Central memory CD8-positive, alpha-beta T cell (primary cell): ENCODE data around the gene CORO1C.

Experiments used
- ATAC-seq: fragments of 150-1000 bp; cut with Tn5 transposase; replicated peaks from 2 replicates; pipeline ENCODE4 v1.10.0; 2022; ENCODE audit warnings: mild to moderate bottlenecking, moderate FRiP score, moderate number of reproducible peaks; ENCODE audit not compliant: poor library complexity, severe bottlenecking; ENCODE audit errors: extremely low read depth
- DNase-seq, 2 donors: peaks; one replicate each; pipeline ENCODE4 v3.0.0; 2021; ENCODE audit warnings: low spot score in 2 of 2
- H3K27ac Mint-ChIP-seq: one replicate; pipeline ENCODE4 v1.8.0; 2022; ENCODE audit warnings: low read depth, mild to moderate bottlenecking, moderate library complexity, mixed read lengths
- H3K27me3 Mint-ChIP-seq: one replicate; pipeline ENCODE4 v1.8.0; 2022; ENCODE audit warnings: mixed read lengths
- H3K36me3 Mint-ChIP-seq: one replicate; pipeline ENCODE4 v1.8.0; 2022; ENCODE audit warnings: mild to moderate bottlenecking, moderate library complexity, mixed read lengths; ENCODE audit not compliant: insufficient read depth
- H3K4me1 Mint-ChIP-seq: one replicate; pipeline ENCODE4 v1.8.0; 2022; ENCODE audit warnings: mixed read lengths
- H3K4me3 Mint-ChIP-seq: one replicate; pipeline ENCODE4 v1.8.0; 2022; ENCODE audit warnings: mild to moderate bottlenecking, moderate library complexity, mixed read lengths
- H3K9me3 Mint-ChIP-seq: one replicate; pipeline ENCODE4 v1.8.0; 2022; ENCODE audit warnings: mixed read lengths

CORO1C gene

GRCh38 chr12:108653082-108653516 lies 78.2 kb downstream of the CORO1C start:
- Mint-ChIP-seq H3K4me3 (no peak overlapping the region), H3K27ac (no peak overlapping the region), H3K36me3 (peaks cover 7% of the 10 kb centered on the region), H3K9me3 (no peaks in the 10 kb centered on the region), H3K27me3 (no peaks in the 10 kb centered on the region), H3K4me1 (no peaks in the 10 kb centered on the region)
- ATAC-seq (no peak), DNase-seq (no peak)

GRCh38 chr12:108650083-108650482 lies 81.2 kb downstream of the CORO1C start:
- Mint-ChIP-seq H3K36me3 (peaks cover 7% of the 10 kb centered on the region), H3K9me3 (no peaks in the 10 kb centered on the region), H3K4me1 (peaks cover 10% of the 10 kb centered on the region), H3K27ac (no peak overlapping the region), H3K4me3 (no peak overlapping the region), H3K27me3 (no peaks in the 10 kb centered on the region)
- DNase-seq (no peak), ATAC-seq (no peak)

GRCh38 chr12:108649669-108650068 lies 81.6 kb downstream of the CORO1C start:
- Mint-ChIP-seq H3K4me1 (peaks cover 10% of the 10 kb centered on the region), H3K27me3 (no peaks in the 10 kb centered on the region), H3K36me3 (peaks cover 7% of the 10 kb centered on the region), H3K27ac (no peak overlapping the region), H3K4me3 (no peak overlapping the region), H3K9me3 (no peaks in the 10 kb centered on the region)
- ATAC-seq (no peak), DNase-seq (no peak)

- H3K27ac Mint-ChIP-seq, result no peak overlapping the region
- no peak for ATAC-seq
These were observed 82.2 kb downstream of the CORO1C start for GRCh38 chr12:108649126-108649525.

GRCh38 chr12:108648371-108648770 lies 82.9 kb downstream of the CORO1C start:
- H3K9me3 Mint-ChIP-seq, result no peaks in the 10 kb centered on the region
- no peak overlapping the region for H3K4me3 Mint-ChIP-seq
- no peak for ATAC-seq
- H3K27ac Mint-ChIP-seq, result no peak overlapping the region
- H3K27me3 Mint-ChIP-seq, result no peaks in the 10 kb centered on the region
- DNase-seq, result no peak
- H3K36me3 Mint-ChIP-seq, result peaks cover 7% of the 10 kb centered on the region
- H3K4me1 Mint-ChIP-seq, result peaks cover 10% of the 10 kb centered on the region

More at GRCh38 chr12:108649126-108649525, 82.2 kb downstream of the CORO1C start:
- no peaks in the 10 kb centered on the region for H3K27me3 Mint-ChIP-seq
- peaks cover 10% of the 10 kb centered on the region for H3K4me1 Mint-ChIP-seq
- no peak for DNase-seq
- no peak overlapping the region for H3K4me3 Mint-ChIP-seq
- no peaks in the 10 kb centered on the region for H3K9me3 Mint-ChIP-seq
- H3K36me3 Mint-ChIP-seq, result peaks cover 7% of the 10 kb centered on the region

- ATAC-seq (no peak), DNase-seq (no peak)
- H3K9me3 Mint-ChIP-seq, result no peaks in the 10 kb centered on the region
- no peak overlapping the region for H3K4me3 Mint-ChIP-seq
- H3K36me3 Mint-ChIP-seq, result peaks cover 7% of the 10 kb centered on the region
- no peak overlapping the region for H3K27ac Mint-ChIP-seq
- no peaks in the 10 kb centered on the region for H3K27me3 Mint-ChIP-seq
- peaks cover 10% of the 10 kb centered on the region for H3K4me1 Mint-ChIP-seq
These were observed 83.6 kb downstream of the CORO1C start for GRCh38 chr12:108647585-108648287.

- Mint-ChIP-seq H3K36me3 (peaks cover 6% of the 10 kb centered on the region), H3K9me3 (no peaks in the 10 kb centered on the region), H3K27ac (no peak overlapping the region), H3K4me1 (peaks cover 10% of the 10 kb centered on the region), H3K27me3 (no peaks in the 10 kb centered on the region), H3K4me3 (no peak overlapping the region)
- DNase-seq (no peak), ATAC-seq (no peak)
These were observed 84.4 kb downstream of the CORO1C start for GRCh38 chr12:108646600-108647579.

- Mint-ChIP-seq H3K4me3 (no peak overlapping the region), H3K9me3 (no peaks in the 10 kb centered on the region), H3K27me3 (no peaks in the 10 kb centered on the region), H3K36me3 (peaks cover 3% of the 10 kb centered on the region), H3K4me1 (peaks cover 10% of the 10 kb centered on the region), H3K27ac (no peak overlapping the region)
- DNase-seq (no peak), ATAC-seq (no peak)
These were observed 85.4 kb downstream of the CORO1C start for GRCh38 chr12:108645686-108646599.

GRCh38 chr12:108644811-108645120 lies 86.6 kb downstream of the CORO1C start:
- Mint-ChIP-seq H3K4me1 (peaks cover 10% of the 10 kb centered on the region), H3K4me3 (no peak overlapping the region), H3K27me3 (no peaks in the 10 kb centered on the region), H3K9me3 (no peaks in the 10 kb centered on the region), H3K36me3 (no peaks in the 10 kb centered on the region), H3K27ac (no peak overlapping the region)
- ATAC-seq (no peak), DNase-seq (no peak)

GRCh38 chr12:108643941-108644810 lies 87.1 kb downstream of the CORO1C start:
- no peak for ATAC-seq
- Mint-ChIP-seq H3K4me1 (peaks cover 12% of the 10 kb centered on the region), H3K27ac (no peak overlapping the region), H3K36me3 (no peaks in the 10 kb centered on the region), H3K4me3 (no peak overlapping the region), H3K27me3 (no peaks in the 10 kb centered on the region), H3K9me3 (no peaks in the 10 kb centered on the region)
- no peak for DNase-seq

- no peaks in the 10 kb centered on the region for H3K27me3 Mint-ChIP-seq
- ATAC-seq (no peak), DNase-seq (no peak)
- H3K4me1 Mint-ChIP-seq, result peaks cover 15% of the 10 kb centered on the region
- no peak overlapping the region for H3K27ac Mint-ChIP-seq
- no peaks in the 10 kb centered on the region for H3K9me3 Mint-ChIP-seq
- H3K36me3 Mint-ChIP-seq, result no peaks in the 10 kb centered on the region
- no peak overlapping the region for H3K4me3 Mint-ChIP-seq
These were observed 88.2 kb downstream of the CORO1C start for GRCh38 chr12:108642899-108643654.
